VCaP (cell line): ENCODE results near the gene NDE1.

Source experiments
- H3K27ac ChIP-seq: fragments of 450-650 bp; 2 replicates; pipeline ENCODE4 v1.5.1; 2017
- CTCF ChIP-seq: fragments of 450-650 bp; conservative IDR thresholded peaks from 2 replicates; pipeline ENCODE4 v1.5.1; 2017; ENCODE audit warnings: mild to moderate bottlenecking, moderate library complexity

Gene NDE1

DNA sequence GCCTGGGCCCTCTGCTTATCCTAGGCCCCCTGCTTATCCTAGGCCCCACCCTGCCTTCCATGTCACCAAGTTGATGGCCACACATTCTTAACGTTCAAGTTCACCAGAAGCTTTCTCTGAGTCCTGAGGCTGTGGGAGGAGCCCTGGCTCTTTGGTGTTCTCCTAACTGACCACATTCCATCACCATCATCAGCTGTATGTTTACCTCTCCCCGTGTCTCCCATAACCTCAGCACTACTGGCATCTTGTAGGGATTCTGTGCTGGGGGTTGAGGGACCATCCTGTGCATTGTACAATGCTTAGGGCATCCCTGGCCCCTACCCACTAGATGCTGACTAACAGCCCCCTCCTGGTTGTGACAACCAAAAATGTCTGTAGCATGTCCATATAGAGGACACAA, 99.3 kb downstream of the NDE1 start:
- no peak for TF ChIP-seq CTCF
- no peak overlapping the region for H3K27ac ChIP-seq

DNA sequence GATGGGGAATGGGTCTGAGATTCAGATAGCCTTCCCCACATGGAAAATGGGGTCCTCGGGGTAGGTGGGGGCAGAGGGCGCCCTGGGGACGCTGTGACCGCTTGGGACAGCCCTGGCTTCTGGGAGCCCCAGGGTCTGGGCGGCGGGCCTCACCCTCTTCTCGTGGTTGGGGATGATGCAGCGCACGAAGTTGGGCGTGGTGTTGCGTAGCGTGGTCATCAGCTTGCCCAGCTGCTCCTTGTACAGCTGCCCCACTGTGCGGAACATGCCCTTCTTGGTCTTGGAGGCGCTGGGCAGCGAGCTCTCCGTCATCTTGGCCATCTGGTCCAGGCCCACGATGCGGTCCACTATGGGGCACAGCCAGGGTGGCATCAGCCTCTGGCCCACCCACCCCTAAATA, 99.9 kb downstream of the NDE1 start:
- no peak overlapping the region for H3K27ac ChIP-seq
- no peak for TF ChIP-seq CTCF

DNA sequence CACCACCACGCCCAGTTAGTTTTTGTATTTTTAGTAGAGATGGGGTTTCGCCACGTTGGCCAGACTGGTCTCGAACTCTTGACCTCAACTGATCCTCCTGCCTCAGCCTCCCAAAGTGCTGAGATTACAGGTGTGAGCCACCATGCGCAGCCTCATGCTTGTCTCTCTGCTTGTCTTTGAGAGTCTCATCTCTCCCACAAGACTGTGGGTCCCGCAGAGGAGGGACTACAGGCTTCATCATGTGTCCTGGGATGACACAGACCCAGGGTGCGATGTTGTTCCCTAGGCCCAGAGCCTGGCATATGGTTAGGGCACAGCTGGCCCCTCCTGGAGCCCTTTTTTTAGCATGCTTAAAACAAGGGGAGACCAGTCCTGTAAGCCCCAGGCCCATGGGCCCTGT, 101.9 kb downstream of the NDE1 start:
- no peak for TF ChIP-seq CTCF
- no peak overlapping the region for H3K27ac ChIP-seq

DNA sequence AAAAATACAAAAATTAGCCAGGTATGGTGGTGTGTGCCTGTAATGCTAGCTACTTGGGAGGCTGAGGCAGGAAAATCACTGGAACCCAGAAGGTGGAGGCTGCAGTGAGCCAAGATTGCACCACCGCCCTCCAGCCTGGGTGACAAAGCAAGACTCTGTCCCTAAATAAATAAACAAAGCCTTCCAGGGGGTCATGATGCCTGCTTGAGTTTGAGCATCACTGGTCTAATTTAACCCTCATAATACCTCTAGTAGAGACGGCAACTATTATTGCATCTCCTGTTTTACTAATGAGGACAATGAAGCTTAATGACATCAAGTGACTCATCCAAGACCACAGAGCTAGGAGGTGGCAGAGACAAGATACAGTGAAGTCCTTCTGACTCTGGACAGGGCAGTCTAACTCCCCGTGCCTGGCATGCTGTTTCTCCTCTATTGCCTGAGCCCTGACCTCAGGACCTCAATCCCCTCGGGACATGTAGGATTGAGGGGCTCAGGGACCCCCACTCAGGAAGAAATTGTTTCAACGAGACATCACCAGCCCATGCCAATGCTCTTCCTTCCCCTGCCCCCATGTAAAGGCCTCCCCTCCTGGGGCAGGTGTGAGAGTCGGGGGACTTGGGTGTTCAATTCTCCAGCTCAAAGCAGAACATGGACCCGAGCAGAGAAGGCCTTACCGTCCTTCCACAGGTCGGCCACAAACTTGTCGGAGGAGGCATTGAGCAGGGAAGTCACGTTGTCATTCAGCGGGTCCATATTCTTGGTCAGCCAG, 102.9 kb downstream of the NDE1 start:
- TF ChIP-seq CTCF: no peak
- H3K27ac ChIP-seq: no peak overlapping the region

DNA sequence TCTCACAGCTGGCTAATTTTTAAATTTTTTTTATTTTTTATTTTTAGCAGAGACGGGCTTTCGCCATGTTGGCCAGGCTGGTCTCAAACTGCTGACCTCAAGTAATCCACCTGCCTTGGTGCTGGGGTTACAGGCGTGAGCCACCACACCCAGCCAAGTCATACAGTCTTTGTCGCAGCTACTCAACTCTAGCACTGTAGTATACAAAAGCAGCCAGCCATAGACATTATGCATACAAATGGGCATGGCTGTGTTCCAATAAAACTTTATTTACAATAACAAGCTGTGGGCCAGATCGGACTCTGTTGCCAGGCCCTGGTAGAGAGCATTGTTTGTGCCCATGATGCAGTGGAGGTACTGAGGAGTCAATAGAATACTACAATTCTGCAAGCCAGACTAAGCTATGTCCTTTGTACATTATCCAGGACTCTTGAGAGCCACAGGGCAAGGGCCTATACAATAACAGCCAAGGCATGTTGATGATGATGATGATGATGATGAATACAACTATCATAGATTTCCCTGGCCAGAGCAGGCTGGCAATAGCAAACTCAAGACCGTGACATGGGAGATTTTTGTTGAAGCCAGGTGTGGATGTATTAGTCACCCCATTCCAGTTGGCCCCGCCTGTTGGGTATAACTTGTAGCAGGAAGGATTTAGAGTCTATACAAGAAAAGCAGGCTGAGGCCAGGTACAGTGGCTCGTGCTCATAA, 104.9 kb downstream of the NDE1 start:
- TF ChIP-seq CTCF: no peak
- no peak overlapping the region for H3K27ac ChIP-seq

DNA sequence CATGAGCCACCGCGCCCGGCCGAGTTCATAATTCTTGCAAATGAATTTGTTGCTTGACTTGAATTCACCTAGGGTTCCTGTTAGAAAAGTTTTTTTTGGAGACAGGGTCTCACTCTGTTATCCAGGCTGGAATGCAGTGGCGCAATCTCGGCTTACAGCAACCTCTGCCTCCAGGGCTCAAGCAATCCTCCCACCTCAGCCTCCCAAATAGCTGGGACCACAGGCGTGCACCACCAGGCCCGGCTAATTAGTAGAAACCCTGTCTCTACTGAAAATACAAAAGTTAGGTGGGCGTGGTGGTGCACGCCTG, 107.0 kb downstream of the NDE1 start:
- no peak for TF ChIP-seq CTCF

DNA sequence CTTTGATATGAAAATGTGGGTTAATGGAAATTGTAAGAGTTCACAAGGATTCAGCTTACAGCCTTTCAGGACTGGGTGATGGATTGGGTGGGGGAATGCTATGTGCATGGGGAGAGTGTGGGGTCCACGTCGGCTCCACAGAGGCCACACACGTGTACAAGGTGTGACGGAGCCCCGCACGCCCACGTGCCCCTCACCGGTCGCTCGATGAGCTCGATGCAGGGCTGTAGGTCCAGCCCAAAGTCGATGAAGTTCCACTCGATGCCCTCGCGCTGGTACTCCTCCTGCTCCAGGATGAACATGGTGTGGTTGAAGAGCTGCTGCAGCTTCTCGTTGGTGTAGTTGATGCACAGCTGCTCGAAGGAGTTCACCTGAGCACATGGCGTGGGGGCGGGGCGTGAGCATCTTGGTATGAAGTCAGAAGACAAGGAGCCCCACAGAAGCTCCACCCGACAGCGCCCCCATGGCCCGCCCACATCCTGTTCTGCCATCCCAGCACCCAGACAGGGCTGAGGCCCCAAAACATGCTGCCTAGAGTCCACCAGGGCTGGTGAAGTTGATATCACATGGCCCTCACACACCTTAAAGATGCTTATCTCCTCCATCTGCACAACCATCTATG, 107.7 kb downstream of the NDE1 start:
- H3K27ac ChIP-seq: no peak overlapping the region

More for the DNA sequence above, 107.0 kb downstream of the NDE1 start:
- H3K27ac ChIP-seq: no peak overlapping the region

More for the DNA sequence above, 107.7 kb downstream of the NDE1 start:
- no peak for TF ChIP-seq CTCF
